Measurements from ENCODE around the gene MSL3B.

MSL3B gene

DNA sequence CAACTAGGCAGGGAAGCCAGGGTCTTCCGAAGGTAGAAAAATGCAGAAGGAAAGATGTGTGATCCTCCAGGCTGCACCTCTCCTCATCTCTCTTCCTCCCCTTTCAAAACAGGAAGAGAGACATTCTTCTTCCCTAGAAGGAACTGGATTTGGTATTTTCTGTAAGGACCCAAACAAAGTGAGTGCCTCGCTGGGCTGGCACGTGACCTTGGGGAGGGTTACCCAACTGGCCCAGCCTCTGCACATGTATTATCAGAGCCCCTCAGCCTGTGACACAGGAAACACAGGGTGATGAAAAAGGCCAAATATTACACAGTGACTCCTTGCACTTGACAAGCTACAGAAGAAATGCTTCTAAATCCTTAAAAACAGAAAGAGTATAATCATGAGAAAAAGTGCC is 16.1 kb downstream of the MSL3B start:
- no peak for DNase-seq

DNA sequence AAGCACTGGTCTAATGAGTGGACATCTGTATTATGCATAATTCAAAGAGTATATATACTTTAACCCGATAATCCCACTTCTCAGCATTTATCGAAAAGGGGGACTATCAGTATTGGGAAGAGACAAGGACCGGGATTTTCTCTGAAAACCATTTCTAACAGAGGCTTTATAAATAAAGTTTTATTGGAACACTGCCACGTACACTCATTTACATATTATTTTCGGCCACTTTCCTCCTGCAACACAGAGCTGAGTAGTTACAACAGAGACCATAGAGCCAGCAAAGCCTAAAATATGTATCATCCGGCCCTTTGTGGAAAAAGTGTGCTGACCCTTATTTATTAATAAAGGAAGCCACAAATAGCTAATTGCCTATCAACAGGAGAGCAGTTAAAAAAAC is 17.0 kb downstream of the MSL3B start:
- DNase-seq, result no peak

GRCh38 chr2:233850745-233851144 is 17.4 kb downstream of the MSL3B start:
- DNase-seq, result no peak

- DNase-seq, result no peak
Measured at GRCh38 chr2:233849607-233850271, 18.4 kb downstream of the MSL3B start.

DNA sequence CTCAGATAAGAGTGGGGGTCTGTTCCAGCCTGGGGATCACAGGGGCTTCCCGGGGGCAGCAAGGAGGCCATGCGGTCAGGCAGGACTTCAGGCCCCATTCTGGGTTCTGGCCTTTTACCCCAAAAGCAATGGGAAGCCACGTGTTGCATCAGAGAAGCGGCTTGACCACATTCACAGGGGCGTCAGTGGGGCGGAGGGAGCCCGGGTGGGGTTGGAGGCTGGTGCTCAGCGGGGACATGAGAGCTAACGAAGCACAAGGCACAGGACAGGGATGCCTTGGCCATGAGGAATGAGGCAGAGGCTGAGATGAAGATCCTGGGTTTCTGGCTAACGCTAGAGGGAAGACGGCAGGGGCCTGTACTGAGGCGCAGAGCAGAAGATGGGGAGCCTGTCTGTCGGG is 19.9 kb downstream of the MSL3B start:
- DNase-seq, result no peak

DNA sequence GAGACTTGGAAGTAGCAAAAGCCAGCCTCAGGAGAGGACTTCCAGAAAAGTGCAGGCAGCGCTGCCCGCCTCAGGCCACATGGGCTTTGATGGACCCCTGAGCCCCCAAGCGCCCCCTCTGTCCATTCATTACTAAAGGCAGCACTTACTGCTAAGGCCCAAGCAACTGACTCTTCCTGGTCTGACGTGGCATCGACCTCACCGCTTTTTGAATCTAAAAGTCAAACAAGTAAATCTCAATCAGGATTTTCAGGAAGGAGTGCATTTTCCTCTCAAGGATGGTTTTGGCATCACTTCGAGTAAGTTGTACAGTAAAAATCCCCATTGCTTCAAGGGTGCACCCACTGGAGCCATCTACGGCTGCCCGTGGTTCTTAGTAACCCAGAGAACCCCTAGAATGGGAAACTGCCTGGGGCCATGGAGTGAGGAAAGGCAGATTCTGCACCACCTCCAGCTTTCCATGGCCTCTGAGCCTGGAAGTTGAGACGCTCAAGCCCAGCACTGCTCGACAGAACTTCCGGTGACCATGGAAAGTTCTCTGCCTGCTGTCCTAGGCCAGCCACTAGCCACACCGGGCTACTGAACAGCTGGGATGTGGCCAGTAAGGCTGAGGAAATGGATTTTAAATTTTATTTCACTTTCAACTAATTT is 20.8 kb downstream of the MSL3B start:
- no peak for DNase-seq

GRCh38 chr2:233846387-233847247 is 21.6 kb downstream of the MSL3B start:
- no peak for DNase-seq

- DNase-seq, result no peak
Measured at GRCh38 chr2:233845301-233846060, 22.7 kb downstream of the MSL3B start.

GRCh38 chr2:233844836-233845235 is 23.4 kb downstream of the MSL3B start:
- DNase-seq, result no peak

GRCh38 chr2:233844064-233844807 is 23.9 kb downstream of the MSL3B start:
- DNase-seq, result no peak

- DNase-seq, result no peak
Measured at GRCh38 chr2:233841183-233841582, 27.0 kb downstream of the MSL3B start.

DNA sequence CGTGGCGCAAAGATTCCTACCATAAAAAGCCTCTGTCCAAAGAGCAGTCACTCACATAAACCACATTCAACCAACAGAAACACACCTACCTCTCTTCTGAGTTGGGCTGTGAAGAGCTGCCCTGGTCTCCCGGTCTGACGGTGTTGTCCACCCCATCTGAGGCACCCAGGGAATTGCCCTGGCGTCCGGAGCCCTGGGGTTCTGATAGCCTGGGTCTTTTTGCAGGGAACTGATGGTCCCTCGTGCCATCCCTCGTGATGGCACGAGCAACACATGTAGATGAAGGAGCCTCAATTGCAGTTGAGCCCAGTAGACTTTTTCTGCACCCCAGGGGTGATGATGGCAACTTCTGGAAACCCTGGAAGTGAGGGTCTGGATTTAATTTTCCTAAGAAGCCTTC is 27.7 kb downstream of the MSL3B start:
- no peak for DNase-seq

- DNase-seq, result no peak
Measured at GRCh38 chr2:233839447-233839820, 28.8 kb downstream of the MSL3B start.

DNA sequence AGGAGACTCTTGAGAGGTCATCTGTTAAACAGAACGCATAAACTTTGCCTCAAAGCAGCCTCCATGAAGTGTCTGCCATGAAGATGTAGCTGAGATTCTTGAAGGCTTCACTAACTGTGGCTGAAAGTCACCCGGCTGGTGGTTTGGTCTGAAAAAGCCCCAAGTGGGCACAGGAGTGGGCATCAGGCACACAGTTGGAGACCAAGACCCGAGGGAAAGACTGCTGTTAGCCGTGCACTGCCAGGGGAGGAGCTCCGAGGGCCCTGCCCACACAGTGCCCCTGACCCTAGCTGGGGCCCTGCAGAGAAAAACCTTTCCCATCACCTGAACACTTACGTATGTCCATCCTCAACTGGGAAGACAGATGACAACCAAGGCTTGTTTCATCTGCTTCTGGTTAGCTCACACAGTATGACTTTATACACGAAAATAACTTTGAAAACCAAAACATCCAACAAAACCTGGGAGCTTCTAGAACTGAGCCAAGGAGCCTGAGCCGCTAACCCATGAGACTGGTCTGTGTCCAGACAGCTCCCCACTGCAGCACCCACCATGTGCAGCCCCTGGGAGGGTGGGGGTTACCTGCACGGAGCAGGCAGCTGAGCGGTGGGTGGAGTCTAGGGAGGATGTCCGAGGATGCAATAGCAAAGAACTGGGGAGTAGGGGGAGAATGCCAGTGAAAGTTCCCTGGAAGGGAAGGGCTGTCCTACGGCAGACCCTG is 29.3 kb downstream of the MSL3B start:
- no peak for DNase-seq

- no peak for DNase-seq
Measured at GRCh38 chr2:233838251-233838650, 29.9 kb downstream of the MSL3B start.

GRCh38 chr2:233837694-233838229 is 30.4 kb downstream of the MSL3B start:
- DNase-seq, result no peak

GRCh38 chr2:233836359-233836758 is 31.8 kb downstream of the MSL3B start:
- DNase-seq, result no peak

GRCh38 chr2:233835230-233836186 is 32.7 kb downstream of the MSL3B start:
- DNase-seq, result no peak

- no peak for DNase-seq
Measured at GRCh38 chr2:233833345-233833744, 34.8 kb downstream of the MSL3B start.

- no peak for DNase-seq
Measured at GRCh38 chr2:233832869-233833311, 35.3 kb downstream of the MSL3B start.

Data from CD4-positive, alpha-beta T cell treated with Interleukin-17A for 1 hour (primary cell).